22Rv1 (cell line): ENCODE data around the gene SYNGR1.

Source experiments
- H3K27ac ChIP-seq: fragments of 450-650 bp; 2 replicates; pipeline ENCODE4 v1.5.1; 2017
- CTCF ChIP-seq: fragments of 450-650 bp; IDR thresholded peaks from 2 replicates; pipeline ENCODE4 v1.5.1; 2017; ENCODE audit warnings: mild to moderate bottlenecking
- ZFX ChIP-seq: fragments of 450-650 bp; IDR thresholded peaks from 2 replicates; pipeline ENCODE4 v1.6.1; 2017; ENCODE audit warnings: antibody characterized with exemption, borderline replicate concordance

SYNGR1 gene

GRCh38 chr22:39361496-39361895, 11.7 kb downstream of the SYNGR1 start:
- peak overlapping the region; percentile 36 for H3K27ac ChIP-seq
- no peak for TF ChIP-seq ZFX
- no peak for TF ChIP-seq CTCF

- TF ChIP-seq ZFX, result no peak
- no peak for TF ChIP-seq CTCF
- no peak overlapping the region for H3K27ac ChIP-seq
These were observed 12.5 kb downstream of the SYNGR1 start for GRCh38 chr22:39362271-39362670.

- TF ChIP-seq ZFX (no peak), CTCF (no peak)
- H3K27ac ChIP-seq, result no peak overlapping the region
These were observed 13.1 kb downstream of the SYNGR1 start for GRCh38 chr22:39362932-39363331.

- no peak overlapping the region for H3K27ac ChIP-seq
These were observed 14.1 kb downstream of the SYNGR1 start for GRCh38 chr22:39363751-39364515.

GRCh38 chr22:39364714-39365491, 15.1 kb downstream of the SYNGR1 start:
- TF ChIP-seq ZFX (no peak), CTCF (no peak)
- H3K27ac ChIP-seq, result no peak overlapping the region

More at GRCh38 chr22:39363751-39364515, 14.1 kb downstream of the SYNGR1 start:
- TF ChIP-seq CTCF (no peak), ZFX (no peak)

GRCh38 chr22:39365492-39365780, 15.6 kb downstream of the SYNGR1 start:
- no peak overlapping the region for H3K27ac ChIP-seq
- TF ChIP-seq ZFX, result no peak
- no peak for TF ChIP-seq CTCF

GRCh38 chr22:39367035-39367434, 17.2 kb downstream of the SYNGR1 start:
- no peak overlapping the region for H3K27ac ChIP-seq
- no peak for TF ChIP-seq ZFX
